Measurements from ENCODE around the gene TANK. TPM values are rescaled to one million over a fixed set of nuclear protein-coding genes. Genes with fewer than 3 reads are reported as not detected.

The TANK gene
- total RNA-seq, 4 donors from 2014 or later, result 76.9 to 115 (median 98.1) TPM

DNA sequence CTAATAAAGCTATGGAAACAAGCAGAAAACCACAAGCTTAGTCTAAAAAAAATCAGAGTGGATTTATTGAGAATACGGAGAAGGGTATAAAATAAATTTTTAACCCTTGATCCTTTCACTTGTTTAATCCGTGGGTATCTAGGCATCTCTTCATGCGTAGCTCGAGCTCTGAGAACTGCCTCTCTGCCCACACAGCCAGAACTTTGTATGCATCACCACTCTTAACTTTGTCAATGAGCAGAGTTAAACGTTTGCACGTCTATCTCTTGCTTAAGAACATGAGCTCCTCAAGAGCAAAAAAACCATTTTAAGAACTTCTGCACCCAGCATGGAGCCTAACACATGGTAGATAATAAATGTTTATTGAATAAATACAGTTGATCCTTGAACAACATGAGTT, 26.9 kb upstream of the TANK start:
- TF ChIP-seq, protein P1, sequence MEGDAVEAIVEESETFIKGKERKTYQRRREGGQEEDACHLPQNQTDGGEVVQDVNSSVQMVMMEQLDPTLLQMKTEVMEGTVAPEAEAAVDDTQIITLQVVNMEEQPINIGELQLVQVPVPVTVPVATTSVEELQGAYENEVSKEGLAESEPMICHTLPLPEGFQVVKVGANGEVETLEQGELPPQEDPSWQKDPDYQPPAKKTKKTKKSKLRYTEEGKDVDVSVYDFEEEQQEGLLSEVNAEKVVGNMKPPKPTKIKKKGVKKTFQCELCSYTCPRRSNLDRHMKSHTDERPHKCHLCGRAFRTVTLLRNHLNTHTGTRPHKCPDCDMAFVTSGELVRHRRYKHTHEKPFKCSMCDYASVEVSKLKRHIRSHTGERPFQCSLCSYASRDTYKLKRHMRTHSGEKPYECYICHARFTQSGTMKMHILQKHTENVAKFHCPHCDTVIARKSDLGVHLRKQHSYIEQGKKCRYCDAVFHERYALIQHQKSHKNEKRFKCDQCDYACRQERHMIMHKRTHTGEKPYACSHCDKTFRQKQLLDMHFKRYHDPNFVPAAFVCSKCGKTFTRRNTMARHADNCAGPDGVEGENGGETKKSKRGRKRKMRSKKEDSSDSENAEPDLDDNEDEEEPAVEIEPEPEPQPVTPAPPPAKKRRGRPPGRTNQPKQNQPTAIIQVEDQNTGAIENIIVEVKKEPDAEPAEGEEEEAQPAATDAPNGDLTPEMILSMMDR (IDR thresholded peaks at IDR 0.05), result no peak
- TF ChIP-seq POLR2A (IDR thresholded peaks at IDR 0.05), result no peak
- H3K9me3 ChIP-seq, result no peaks in the 10 kb centered on the region
- no peak overlapping the region for H3K4me3 ChIP-seq (replicated peaks in 1 of 3)
- no peaks in the 10 kb centered on the region for H3K36me3 ChIP-seq
- 46 to 61% methylated on average over 6 of the region's 6 CpGs for WGBS, 2 donors
- H3K4me1 ChIP-seq, result peaks cover 26 to 31% of the 10 kb centered on the region in 2 donors
- no peak overlapping the region for H3K27ac ChIP-seq
- intact Hi-C loops (cut with DNase I), result no loop called here
- no peak for DNase-seq
- no peaks in the 10 kb centered on the region for H3K27me3 ChIP-seq

DNA sequence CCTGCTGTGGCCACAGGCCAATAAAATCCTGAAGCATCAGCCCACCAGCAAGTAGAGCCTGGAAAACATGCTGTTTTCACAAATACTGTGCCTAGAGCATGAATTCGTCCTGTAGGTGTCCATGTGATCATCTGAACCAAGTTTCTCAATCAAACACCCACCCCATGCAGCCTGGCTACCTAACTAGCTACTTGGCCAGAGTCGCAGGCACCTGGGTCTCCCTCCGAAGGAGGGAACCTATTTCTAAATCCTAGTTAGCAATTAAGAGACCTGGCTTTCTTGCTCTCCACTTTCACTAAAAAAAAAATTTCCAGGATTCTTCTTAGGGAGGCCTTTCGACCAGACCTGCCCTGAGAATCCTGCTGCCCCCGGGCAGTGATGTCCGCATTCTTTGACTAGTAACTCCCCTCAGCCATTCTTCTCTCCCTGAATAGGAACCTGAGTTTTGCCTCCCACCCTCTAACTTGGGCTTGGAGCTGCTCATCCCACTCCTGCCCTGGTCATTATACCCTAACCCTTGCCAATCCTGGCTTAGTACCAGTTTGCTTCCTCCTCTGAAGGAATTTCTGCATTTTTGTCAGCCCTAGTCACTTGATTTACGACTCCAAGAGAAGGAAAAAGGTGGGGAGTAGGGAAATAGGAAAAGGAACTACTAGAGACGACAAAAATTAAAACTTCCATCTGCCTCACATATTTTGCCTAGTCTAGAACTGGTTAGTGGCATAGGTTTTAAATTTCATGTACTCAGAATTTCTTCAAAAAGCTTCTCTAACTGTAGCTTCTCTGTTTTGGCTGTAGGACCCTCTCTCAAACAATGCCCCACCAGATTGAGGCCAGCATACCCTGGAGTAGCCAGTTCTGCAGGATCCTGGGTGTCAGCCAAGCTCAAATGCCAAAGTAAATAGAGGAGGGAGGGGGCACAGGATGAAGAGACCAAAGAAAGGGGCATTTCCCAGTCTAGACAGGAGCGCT, 25.4 kb upstream of the TANK start:
- Histone ChIP-seq H3K27ac (peak overlapping the region; percentile 59 to 77 (median 74)), H3K4me1 (peaks cover 41 to 43% of the 10 kb centered on the region in 2 donors), H3K4me3 (replicated peaks in 1 of 3) (no peak overlapping the region), H3K9me3 (no peaks in the 10 kb centered on the region), H3K27me3 (no peaks in the 10 kb centered on the region), H3K36me3 (no peaks in the 10 kb centered on the region)
- intact Hi-C loops (cut with DNase I), result no loop called here
- TF ChIP-seq, protein P1 (IDR thresholded peaks at IDR 0.05), result no peak
- no peak for TF ChIP-seq POLR2A (IDR thresholded peaks at IDR 0.05)
- DNase-seq, result peak; percentile 72 to 78
- WGBS, 2 donors, result 46 to 49% methylated on average over 9 of the region's 9 CpGs

DNA sequence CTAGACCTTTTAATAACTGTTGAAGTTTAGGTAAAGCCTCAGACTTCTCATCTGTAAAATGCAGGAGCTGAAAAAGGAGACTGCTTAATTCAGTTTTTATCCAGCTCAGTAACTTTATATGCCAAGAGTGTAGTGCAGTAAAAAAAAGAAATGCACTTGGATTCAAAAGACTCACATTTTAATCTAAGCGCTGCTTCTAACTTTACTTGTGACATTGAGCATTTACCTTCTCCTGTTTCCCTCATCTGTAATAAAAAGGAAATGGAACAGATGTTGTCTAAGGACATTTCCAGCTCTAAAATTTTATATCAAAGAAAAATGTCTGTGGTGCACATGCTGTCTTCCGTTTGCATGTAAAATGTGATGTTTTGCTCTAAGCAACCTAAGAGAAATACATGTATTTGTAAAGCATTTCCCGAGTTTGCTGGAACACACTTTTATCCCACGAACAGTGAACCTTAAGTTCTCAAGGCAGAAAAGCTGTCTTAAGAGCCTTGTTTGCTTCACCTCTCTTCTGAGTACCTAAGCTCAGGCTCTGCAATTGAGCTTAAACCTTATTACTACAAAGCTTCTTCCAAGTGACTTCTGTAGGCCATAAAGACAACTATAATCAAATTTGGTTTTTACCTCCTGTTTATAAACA, 24.2 kb upstream of the TANK start:
- intact Hi-C loops (cut with DNase I), result no loop called here
- Histone ChIP-seq H3K27me3 (no peaks in the 10 kb centered on the region), H3K4me3 (replicated peaks in 1 of 3) (no peak overlapping the region), H3K4me1 (peaks cover 43% of the 10 kb centered on the region in 2 donors), H3K36me3 (no peaks in the 10 kb centered on the region), H3K27ac (peak overlapping the region; percentile 59 to 77 (median 74)), H3K9me3 (no peaks in the 10 kb centered on the region)
- TF ChIP-seq POLR2A (IDR thresholded peaks at IDR 0.05), result no peak
- TF ChIP-seq, protein P1 (IDR thresholded peaks at IDR 0.05), result no peak
- DNase-seq, result no peak
- WGBS, 2 donors, result 26 to 27% methylated on average over 4 of the region's 4 CpGs

DNA sequence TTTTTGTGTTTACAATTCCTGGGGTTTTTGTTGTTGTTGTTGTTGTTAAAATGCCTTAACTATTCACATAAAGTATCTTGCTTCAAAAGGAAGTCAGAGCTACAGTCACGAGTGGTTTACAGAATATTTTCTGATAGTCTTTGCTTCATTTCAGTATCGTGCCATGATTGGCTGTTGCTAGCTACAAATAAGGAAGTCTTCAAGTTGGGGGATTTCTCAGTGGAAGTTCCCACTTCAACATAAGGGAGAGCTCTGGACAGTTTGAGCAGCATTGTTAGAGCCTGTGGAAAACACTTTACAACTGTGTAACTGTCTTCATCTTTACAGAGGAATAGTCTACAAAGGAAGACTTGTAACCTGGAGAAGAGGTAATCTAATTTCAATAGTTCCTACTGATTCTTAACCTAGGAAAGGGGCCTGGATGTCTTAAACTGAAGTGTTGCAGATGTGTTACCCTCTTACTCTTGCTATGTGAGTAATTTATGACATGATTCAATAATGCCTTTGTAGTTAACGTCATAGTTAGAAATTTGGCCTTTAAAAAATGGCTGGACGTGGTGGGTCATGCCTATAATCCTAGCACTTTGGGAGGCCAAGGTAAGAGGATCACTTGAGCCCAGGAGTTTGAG, 23.4 kb upstream of the TANK start:
- 45 to 50% methylated on average over 4 of the region's 4 CpGs for WGBS, 2 donors
- Histone ChIP-seq H3K9me3 (no peaks in the 10 kb centered on the region), H3K36me3 (no peaks in the 10 kb centered on the region), H3K4me1 (peaks cover 43% of the 10 kb centered on the region in 2 donors), H3K27me3 (no peaks in the 10 kb centered on the region), H3K4me3 (replicated peaks in 1 of 3) (no peak overlapping the region), H3K27ac (peak overlapping the region; percentile 59 to 77 (median 74))
- no peak for DNase-seq
- TF ChIP-seq POLR2A (IDR thresholded peaks at IDR 0.05), result peak in 1 of 2 donors; percentile 27
- TF ChIP-seq, protein P1 (IDR thresholded peaks at IDR 0.05), result no peak
- intact Hi-C loops (cut with DNase I), result no loop called here
